Measurements from ENCODE around the gene DAPK1. TPM values are rescaled to one million over a fixed set of nuclear protein-coding genes. Genes with fewer than 3 reads are reported as not detected.

The DAPK1 gene
- polyA plus RNA-seq, 1 donor from 2014 or later = 45.0 TPM

DNA sequence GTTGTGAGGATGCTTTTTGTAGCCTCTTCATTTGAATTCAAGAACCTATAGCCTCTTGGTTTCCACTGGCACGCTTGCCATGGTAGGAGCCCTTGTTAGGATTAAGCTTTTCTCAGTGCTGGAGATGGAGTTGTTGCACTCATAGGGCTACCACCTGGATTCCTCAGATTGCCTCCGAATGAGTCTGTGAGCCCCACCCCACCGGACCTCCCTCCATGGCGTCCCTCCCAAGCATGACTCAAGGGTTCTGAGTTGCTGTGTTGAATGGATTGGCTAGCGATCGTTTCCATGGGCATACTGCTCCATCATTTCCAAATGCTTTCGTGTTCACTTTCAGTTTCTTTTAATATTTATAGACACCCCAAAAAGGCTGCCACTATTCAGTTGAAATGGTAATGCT lies 69.9 kb downstream of the DAPK1 start:
- no peaks in the 10 kb centered on the region for H3K9me3 ChIP-seq (ENCODE audit: low read length)
- TF ChIP-seq, protein P1, sequence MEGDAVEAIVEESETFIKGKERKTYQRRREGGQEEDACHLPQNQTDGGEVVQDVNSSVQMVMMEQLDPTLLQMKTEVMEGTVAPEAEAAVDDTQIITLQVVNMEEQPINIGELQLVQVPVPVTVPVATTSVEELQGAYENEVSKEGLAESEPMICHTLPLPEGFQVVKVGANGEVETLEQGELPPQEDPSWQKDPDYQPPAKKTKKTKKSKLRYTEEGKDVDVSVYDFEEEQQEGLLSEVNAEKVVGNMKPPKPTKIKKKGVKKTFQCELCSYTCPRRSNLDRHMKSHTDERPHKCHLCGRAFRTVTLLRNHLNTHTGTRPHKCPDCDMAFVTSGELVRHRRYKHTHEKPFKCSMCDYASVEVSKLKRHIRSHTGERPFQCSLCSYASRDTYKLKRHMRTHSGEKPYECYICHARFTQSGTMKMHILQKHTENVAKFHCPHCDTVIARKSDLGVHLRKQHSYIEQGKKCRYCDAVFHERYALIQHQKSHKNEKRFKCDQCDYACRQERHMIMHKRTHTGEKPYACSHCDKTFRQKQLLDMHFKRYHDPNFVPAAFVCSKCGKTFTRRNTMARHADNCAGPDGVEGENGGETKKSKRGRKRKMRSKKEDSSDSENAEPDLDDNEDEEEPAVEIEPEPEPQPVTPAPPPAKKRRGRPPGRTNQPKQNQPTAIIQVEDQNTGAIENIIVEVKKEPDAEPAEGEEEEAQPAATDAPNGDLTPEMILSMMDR (IDR thresholded peaks at IDR 0.05; ENCODE audit: poor library complexity, severe bottlenecking) = no peak
- TF ChIP-seq RAD21 (conservative IDR thresholded peaks at IDR 0.05) = no peak
- TF ChIP-seq EZH2 (IDR thresholded peaks at IDR 0.05; ENCODE audit: borderline replicate concordance, insufficient read depth, low read length, poor library complexity, severe bottlenecking) = no peak
- TF ChIP-seq SMC3 (conservative IDR thresholded peaks at IDR 0.05; ENCODE audit: poor library complexity) = no peak
- no peak for TF ChIP-seq TAF1 (IDR thresholded peaks at IDR 0.05; ENCODE audit: low read depth)
- TF ChIP-seq POLR2AphosphoS5 (IDR thresholded peaks at IDR 0.05) = no peak
- no peak for TF ChIP-seq EP300 (conservative IDR thresholded peaks at IDR 0.05; ENCODE audit: poor library complexity, severe bottlenecking)
- TF ChIP-seq, protein P2, sequence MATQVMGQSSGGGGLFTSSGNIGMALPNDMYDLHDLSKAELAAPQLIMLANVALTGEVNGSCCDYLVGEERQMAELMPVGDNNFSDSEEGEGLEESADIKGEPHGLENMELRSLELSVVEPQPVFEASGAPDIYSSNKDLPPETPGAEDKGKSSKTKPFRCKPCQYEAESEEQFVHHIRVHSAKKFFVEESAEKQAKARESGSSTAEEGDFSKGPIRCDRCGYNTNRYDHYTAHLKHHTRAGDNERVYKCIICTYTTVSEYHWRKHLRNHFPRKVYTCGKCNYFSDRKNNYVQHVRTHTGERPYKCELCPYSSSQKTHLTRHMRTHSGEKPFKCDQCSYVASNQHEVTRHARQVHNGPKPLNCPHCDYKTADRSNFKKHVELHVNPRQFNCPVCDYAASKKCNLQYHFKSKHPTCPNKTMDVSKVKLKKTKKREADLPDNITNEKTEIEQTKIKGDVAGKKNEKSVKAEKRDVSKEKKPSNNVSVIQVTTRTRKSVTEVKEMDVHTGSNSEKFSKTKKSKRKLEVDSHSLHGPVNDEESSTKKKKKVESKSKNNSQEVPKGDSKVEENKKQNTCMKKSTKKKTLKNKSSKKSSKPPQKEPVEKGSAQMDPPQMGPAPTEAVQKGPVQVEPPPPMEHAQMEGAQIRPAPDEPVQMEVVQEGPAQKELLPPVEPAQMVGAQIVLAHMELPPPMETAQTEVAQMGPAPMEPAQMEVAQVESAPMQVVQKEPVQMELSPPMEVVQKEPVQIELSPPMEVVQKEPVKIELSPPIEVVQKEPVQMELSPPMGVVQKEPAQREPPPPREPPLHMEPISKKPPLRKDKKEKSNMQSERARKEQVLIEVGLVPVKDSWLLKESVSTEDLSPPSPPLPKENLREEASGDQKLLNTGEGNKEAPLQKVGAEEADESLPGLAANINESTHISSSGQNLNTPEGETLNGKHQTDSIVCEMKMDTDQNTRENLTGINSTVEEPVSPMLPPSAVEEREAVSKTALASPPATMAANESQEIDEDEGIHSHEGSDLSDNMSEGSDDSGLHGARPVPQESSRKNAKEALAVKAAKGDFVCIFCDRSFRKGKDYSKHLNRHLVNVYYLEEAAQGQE (IDR thresholded peaks at IDR 0.05; ENCODE audit: borderline replicate concordance) = no peak
- no peak for TF ChIP-seq MXI1 (conservative IDR thresholded peaks at IDR 0.05; ENCODE audit: poor library complexity, severe bottlenecking)
- no peak overlapping the region for H3K4me3 ChIP-seq (ENCODE audit: low read length)
- H3K36me3 ChIP-seq (ENCODE audit: insufficient read depth, low read length) = no peaks in the 10 kb centered on the region
- no peaks in the 10 kb centered on the region for H3F3A ChIP-seq (ENCODE audit: insufficient read depth, low read length, poor library complexity, severe bottlenecking)
- peaks cover 10% of the 10 kb centered on the region for H3K79me2 ChIP-seq (replicated peaks; ENCODE audit: insufficient read depth, low read length)
- no peaks in the 10 kb centered on the region for H3K27me3 ChIP-seq (ENCODE audit: insufficient read depth, low read depth, low read length)
- H3K27ac ChIP-seq (ENCODE audit: low read length) = no peak overlapping the region
- no peaks in the 10 kb centered on the region for H3K9me2 ChIP-seq (ENCODE audit: insufficient read depth, low read length)
- no peak overlapping the region for H2AFZ ChIP-seq (ENCODE audit: low read depth, low read length)
- no peak overlapping the region for H3K4me2 ChIP-seq (ENCODE audit: low read length)
- H4K20me1 ChIP-seq (ENCODE audit: insufficient read depth) = no peaks in the 10 kb centered on the region
- no peak overlapping the region for H3K9ac ChIP-seq (ENCODE audit: low read length)

DNA sequence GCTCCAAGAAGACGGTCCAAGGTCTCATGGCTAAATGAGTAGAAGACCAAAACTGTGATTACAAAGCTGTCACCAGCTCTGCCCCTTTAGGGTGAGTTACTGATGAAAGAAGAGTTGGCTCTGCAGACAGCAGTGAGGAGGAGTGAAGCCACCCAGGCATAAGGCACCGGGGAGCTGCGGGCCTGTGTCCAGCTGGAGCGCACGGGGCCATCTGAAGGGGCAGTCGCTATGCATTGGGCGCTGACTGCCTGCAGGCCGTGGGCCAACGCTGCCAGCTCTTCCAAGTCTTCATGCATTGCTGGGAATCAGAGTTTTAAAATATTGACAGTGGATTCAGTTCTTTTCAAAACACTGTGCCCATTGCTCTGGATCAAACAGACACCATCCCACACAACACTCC lies 70.3 kb downstream of the DAPK1 start:
- Histone ChIP-seq H3K4me3 (ENCODE audit: low read length) (no peak overlapping the region), H2AFZ (ENCODE audit: low read depth, low read length) (no peak overlapping the region), H3K4me2 (ENCODE audit: low read length) (no peak overlapping the region), H3K9ac (ENCODE audit: low read length) (no peak overlapping the region), H3K27me3 (ENCODE audit: insufficient read depth, low read depth, low read length) (no peaks in the 10 kb centered on the region), H3K36me3 (ENCODE audit: insufficient read depth, low read length) (no peaks in the 10 kb centered on the region), H3K9me2 (ENCODE audit: insufficient read depth, low read length) (no peaks in the 10 kb centered on the region), H3K27ac (ENCODE audit: low read length) (no peak overlapping the region), H3F3A (ENCODE audit: insufficient read depth, low read length, poor library complexity, severe bottlenecking) (no peaks in the 10 kb centered on the region), H4K20me1 (ENCODE audit: insufficient read depth) (no peaks in the 10 kb centered on the region), H3K79me2 (replicated peaks; ENCODE audit: insufficient read depth, low read length) (peaks cover 10% of the 10 kb centered on the region), H3K9me3 (ENCODE audit: low read length) (no peaks in the 10 kb centered on the region)
- TF ChIP-seq, protein P1 (IDR thresholded peaks at IDR 0.05; ENCODE audit: poor library complexity, severe bottlenecking) = no peak
- TF ChIP-seq POLR2AphosphoS5 (IDR thresholded peaks at IDR 0.05) (no peak), EP300 (conservative IDR thresholded peaks at IDR 0.05; ENCODE audit: poor library complexity, severe bottlenecking) (no peak), RAD21 (conservative IDR thresholded peaks at IDR 0.05) (no peak), TAF1 (IDR thresholded peaks at IDR 0.05; ENCODE audit: low read depth) (no peak), EZH2 (IDR thresholded peaks at IDR 0.05; ENCODE audit: borderline replicate concordance, insufficient read depth, low read length, poor library complexity, severe bottlenecking) (no peak), SMC3 (conservative IDR thresholded peaks at IDR 0.05; ENCODE audit: poor library complexity) (no peak), MXI1 (conservative IDR thresholded peaks at IDR 0.05; ENCODE audit: poor library complexity, severe bottlenecking) (no peak)
- TF ChIP-seq, protein P2 (IDR thresholded peaks at IDR 0.05; ENCODE audit: borderline replicate concordance) = no peak
